ENCODE measurements around the gene MYO18B.

The MYO18B gene

DNA sequence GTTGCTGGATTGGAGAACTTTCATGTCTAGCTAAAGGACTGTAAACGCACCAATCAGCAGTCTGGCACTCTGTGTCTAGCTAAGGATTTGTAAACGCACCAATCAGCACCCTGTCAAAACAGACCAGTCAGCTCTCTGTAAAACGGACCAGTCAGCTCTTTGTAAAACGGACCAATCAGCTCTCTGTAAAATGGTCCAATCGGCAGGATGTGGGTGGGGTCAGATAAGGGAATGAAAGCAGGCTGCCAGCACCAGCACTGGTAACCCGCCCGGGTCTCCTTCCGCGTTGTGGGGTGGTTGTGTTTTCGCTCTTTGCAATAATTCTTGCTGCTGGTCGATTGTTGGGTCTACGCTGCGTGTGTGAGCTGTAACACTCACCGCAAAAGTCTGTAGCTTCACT, 11.3 kb downstream of the MYO18B start:
- DNase-seq (ENCODE audit: low read depth in 1 of 2, low spot score in 1 of 2): no peak
- Histone ChIP-seq H3K4me3 (replicated peaks; ENCODE audit: insufficient read depth, low read length) (no peak overlapping the region), H3K27me3 (ENCODE audit: insufficient read depth, poor library complexity, severe bottlenecking) (no peaks in the 10 kb centered on the region), H3K27ac (replicated peaks) (no peak overlapping the region)
- TF ChIP-seq, protein P1, sequence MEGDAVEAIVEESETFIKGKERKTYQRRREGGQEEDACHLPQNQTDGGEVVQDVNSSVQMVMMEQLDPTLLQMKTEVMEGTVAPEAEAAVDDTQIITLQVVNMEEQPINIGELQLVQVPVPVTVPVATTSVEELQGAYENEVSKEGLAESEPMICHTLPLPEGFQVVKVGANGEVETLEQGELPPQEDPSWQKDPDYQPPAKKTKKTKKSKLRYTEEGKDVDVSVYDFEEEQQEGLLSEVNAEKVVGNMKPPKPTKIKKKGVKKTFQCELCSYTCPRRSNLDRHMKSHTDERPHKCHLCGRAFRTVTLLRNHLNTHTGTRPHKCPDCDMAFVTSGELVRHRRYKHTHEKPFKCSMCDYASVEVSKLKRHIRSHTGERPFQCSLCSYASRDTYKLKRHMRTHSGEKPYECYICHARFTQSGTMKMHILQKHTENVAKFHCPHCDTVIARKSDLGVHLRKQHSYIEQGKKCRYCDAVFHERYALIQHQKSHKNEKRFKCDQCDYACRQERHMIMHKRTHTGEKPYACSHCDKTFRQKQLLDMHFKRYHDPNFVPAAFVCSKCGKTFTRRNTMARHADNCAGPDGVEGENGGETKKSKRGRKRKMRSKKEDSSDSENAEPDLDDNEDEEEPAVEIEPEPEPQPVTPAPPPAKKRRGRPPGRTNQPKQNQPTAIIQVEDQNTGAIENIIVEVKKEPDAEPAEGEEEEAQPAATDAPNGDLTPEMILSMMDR (IDR thresholded peaks at IDR 0.05; ENCODE audit: insufficient read depth, low read length): no peak
- TF ChIP-seq, protein P2, sequence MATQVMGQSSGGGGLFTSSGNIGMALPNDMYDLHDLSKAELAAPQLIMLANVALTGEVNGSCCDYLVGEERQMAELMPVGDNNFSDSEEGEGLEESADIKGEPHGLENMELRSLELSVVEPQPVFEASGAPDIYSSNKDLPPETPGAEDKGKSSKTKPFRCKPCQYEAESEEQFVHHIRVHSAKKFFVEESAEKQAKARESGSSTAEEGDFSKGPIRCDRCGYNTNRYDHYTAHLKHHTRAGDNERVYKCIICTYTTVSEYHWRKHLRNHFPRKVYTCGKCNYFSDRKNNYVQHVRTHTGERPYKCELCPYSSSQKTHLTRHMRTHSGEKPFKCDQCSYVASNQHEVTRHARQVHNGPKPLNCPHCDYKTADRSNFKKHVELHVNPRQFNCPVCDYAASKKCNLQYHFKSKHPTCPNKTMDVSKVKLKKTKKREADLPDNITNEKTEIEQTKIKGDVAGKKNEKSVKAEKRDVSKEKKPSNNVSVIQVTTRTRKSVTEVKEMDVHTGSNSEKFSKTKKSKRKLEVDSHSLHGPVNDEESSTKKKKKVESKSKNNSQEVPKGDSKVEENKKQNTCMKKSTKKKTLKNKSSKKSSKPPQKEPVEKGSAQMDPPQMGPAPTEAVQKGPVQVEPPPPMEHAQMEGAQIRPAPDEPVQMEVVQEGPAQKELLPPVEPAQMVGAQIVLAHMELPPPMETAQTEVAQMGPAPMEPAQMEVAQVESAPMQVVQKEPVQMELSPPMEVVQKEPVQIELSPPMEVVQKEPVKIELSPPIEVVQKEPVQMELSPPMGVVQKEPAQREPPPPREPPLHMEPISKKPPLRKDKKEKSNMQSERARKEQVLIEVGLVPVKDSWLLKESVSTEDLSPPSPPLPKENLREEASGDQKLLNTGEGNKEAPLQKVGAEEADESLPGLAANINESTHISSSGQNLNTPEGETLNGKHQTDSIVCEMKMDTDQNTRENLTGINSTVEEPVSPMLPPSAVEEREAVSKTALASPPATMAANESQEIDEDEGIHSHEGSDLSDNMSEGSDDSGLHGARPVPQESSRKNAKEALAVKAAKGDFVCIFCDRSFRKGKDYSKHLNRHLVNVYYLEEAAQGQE (IDR thresholded peaks at IDR 0.05; ENCODE audit: insufficient replicate concordance, low read depth): no peak
- no peak for TF ChIP-seq SPI1 (IDR thresholded peaks at IDR 0.05; ENCODE audit: borderline replicate concordance, low read depth)
- no peak for TF ChIP-seq GABPA (IDR thresholded peaks at IDR 0.05; ENCODE audit: low read depth)
- TF ChIP-seq POLR2AphosphoS5 (IDR thresholded peaks at IDR 0.05; ENCODE audit: low read depth): no peak

DNA sequence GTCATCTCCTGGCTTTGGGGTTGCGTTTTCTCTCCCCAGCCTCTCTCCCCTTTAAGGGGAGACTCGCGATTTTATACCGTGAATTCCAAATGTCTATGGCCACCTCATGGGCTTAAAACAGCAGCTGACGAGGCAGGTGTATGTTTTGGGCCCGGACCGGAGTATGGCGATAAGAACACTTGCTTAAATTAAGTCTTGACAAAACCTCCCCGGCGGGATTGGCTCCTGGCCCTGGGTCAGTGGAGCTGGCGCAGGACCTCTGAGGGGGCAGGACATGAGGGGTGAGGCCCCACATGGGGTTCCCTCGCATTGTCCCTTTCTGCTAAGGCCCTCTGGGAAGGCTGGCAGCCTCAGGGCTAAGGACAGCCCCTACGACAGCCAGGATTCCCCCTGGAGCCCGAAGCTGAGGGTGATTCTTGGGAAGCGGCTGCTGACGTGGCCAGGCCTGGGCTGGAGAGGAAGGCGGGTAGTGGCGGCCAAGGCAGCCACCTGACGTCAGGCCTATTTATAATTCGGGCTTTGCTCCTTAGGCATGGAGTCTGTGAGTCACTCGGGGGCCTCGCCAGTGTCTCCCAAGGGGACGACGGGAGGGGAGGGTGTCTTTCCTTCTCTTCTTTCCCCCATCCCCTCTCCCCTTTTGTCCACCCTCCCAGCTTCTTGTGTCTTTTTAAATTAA, 12.7 kb downstream of the MYO18B start:
- TF ChIP-seq POLR2AphosphoS5 (IDR thresholded peaks at IDR 0.05; ENCODE audit: low read depth) (no peak), GABPA (IDR thresholded peaks at IDR 0.05; ENCODE audit: low read depth) (no peak), SPI1 (IDR thresholded peaks at IDR 0.05; ENCODE audit: borderline replicate concordance, low read depth) (no peak)
- TF ChIP-seq, protein P2 (IDR thresholded peaks at IDR 0.05; ENCODE audit: insufficient replicate concordance, low read depth): no peak
- TF ChIP-seq, protein P1 (IDR thresholded peaks at IDR 0.05; ENCODE audit: insufficient read depth, low read length): no peak
- Histone ChIP-seq H3K4me3 (replicated peaks; ENCODE audit: insufficient read depth, low read length) (no peak overlapping the region), H3K27ac (replicated peaks) (no peak overlapping the region), H3K27me3 (ENCODE audit: insufficient read depth, poor library complexity, severe bottlenecking) (no peaks in the 10 kb centered on the region)
- DNase-seq (ENCODE audit: low read depth in 1 of 2, low spot score in 1 of 2): no peak

DNA sequence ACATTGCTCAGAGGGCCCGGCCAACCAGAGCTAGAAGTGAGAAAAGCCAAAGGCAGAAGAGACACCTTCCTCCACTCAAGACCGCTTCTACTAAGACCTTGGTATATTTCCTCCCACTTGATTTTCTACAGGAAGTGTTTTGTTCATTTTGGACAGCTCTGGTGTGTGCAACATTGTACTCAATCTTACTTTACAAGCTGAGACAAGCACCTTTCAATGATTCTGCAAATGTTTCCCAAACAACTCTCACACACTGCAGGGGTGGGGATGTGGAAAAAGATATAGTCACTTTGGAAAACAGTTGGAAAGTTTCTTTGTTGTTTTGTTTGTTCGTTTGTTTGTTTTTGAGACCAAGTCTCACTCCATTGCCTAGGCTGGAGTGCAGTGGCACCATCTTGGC, 15.7 kb downstream of the MYO18B start:
- H3K27me3 ChIP-seq (ENCODE audit: insufficient read depth, poor library complexity, severe bottlenecking): no peaks in the 10 kb centered on the region
- TF ChIP-seq GABPA (IDR thresholded peaks at IDR 0.05; ENCODE audit: low read depth) (no peak), SPI1 (IDR thresholded peaks at IDR 0.05; ENCODE audit: borderline replicate concordance, low read depth) (no peak), POLR2AphosphoS5 (IDR thresholded peaks at IDR 0.05; ENCODE audit: low read depth) (no peak)
- TF ChIP-seq, protein P1 (IDR thresholded peaks at IDR 0.05; ENCODE audit: insufficient read depth, low read length): no peak
- TF ChIP-seq, protein P2 (IDR thresholded peaks at IDR 0.05; ENCODE audit: insufficient replicate concordance, low read depth): no peak
- H3K27ac ChIP-seq (replicated peaks): no peak overlapping the region
- no peak for DNase-seq (ENCODE audit: low read depth in 1 of 2, low spot score in 1 of 2)
- no peak overlapping the region for H3K4me3 ChIP-seq (replicated peaks; ENCODE audit: insufficient read depth, low read length)
